ENCODE data around the gene OR5M8.

OR5M8 gene

GRCh38 chr11:56491270-56491669 lies at the start of gene OR5M8:
TSS of gene OR5M8 (minus strand) at chr11:56491370. CDS start at chr11:56491370, 0 bp downstream.
- no peak for DNase-seq (ENCODE audit: low read depth in 3 of 3)

- no peak for DNase-seq (ENCODE audit: low read depth in 3 of 3)
Measured at GRCh38 chr11:56533054-56533740, 42.0 kb upstream of the OR5M8 start.

- no peak for DNase-seq (ENCODE audit: low read depth in 3 of 3)
Measured at GRCh38 chr11:56531856-56532255, 40.7 kb upstream of the OR5M8 start.

- no peak for DNase-seq (ENCODE audit: low read depth in 3 of 3)
Measured at GRCh38 chr11:56522008-56522407, 30.8 kb upstream of the OR5M8 start.

GRCh38 chr11:56513280-56513679 lies 22.1 kb upstream of the OR5M8 start:
- no peak for DNase-seq (ENCODE audit: low read depth in 3 of 3)

GRCh38 chr11:56509439-56509838 lies 18.3 kb upstream of the OR5M8 start:
- no peak for DNase-seq (ENCODE audit: low read depth in 3 of 3)

- no peak for DNase-seq (ENCODE audit: low read depth in 3 of 3)
Measured at GRCh38 chr11:56497010-56497409, 5.8 kb upstream of the OR5M8 start.

GRCh38 chr11:56495117-56495516 lies 3.9 kb upstream of the OR5M8 start:
- no peak for DNase-seq (ENCODE audit: low read depth in 3 of 3)

GRCh38 chr11:56486801-56487200 lies 4.4 kb downstream of the OR5M8 start:
- no peak for DNase-seq (ENCODE audit: low read depth in 3 of 3)

GRCh38 chr11:56474729-56475235 lies 16.4 kb downstream of the OR5M8 start:
- no peak for DNase-seq (ENCODE audit: low read depth in 3 of 3)

- no peak for DNase-seq (ENCODE audit: low read depth in 3 of 3)
Measured at GRCh38 chr11:56473252-56473651, 17.9 kb downstream of the OR5M8 start, which contains the start of gene OR5M3. TSS of gene OR5M3 (minus strand) at chr11:56473352. CDS start at chr11:56470497, 2,855 bp downstream.

- DNase-seq (ENCODE audit: low read depth in 3 of 3) = no peak
Measured at GRCh38 chr11:56457076-56457475, 34.1 kb downstream of the OR5M8 start.

- no peak for DNase-seq (ENCODE audit: low read depth in 3 of 3)
Measured at GRCh38 chr11:56453521-56453920, 37.6 kb downstream of the OR5M8 start.

Data from stimulated activated CD4-positive, alpha-beta T cell treated with anti-CD3 and anti-CD28 coated beads, TNF-alpha, amount 100 ng/mL, for 48 hours (primary cell).